Middle frontal gyrus (tissue), 1 donor: ENCODE data around the gene PRKCA.

Experiments used
- DNase-seq: peaks from one replicate; pipeline ENCODE4 v3.0.0-alpha.2; 2015; ENCODE audit warnings: low spot score; ENCODE audit errors: extremely low spot score

The PRKCA gene

GRCh38 chr17:66541461-66542128, 239.2 kb downstream of the PRKCA start:
- no peak for DNase-seq

GRCh38 chr17:66542129-66542966, 239.9 kb downstream of the PRKCA start:
- DNase-seq, result no peak

- no peak for DNase-seq
These were observed 240.6 kb downstream of the PRKCA start for GRCh38 chr17:66542967-66543520.

DNA sequence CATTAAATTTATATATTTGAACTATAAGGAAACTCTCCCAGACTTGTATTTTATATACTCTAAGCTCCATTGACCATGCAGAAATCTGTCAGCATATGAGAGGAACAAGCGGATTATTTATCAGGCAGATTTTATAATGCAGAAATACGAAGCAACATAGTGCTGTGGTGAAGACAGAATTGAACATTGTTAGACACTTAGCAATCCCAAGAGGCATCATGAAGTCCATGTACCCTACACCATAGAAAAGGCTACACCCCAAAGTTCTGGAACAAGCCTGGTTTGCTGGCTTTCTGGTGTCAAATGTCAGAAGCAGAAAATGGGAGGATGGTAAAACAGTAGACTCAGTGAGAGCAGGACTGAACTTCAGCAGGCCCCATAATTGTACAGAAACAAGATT, 241.1 kb downstream of the PRKCA start:
- DNase-seq, result no peak

DNA sequence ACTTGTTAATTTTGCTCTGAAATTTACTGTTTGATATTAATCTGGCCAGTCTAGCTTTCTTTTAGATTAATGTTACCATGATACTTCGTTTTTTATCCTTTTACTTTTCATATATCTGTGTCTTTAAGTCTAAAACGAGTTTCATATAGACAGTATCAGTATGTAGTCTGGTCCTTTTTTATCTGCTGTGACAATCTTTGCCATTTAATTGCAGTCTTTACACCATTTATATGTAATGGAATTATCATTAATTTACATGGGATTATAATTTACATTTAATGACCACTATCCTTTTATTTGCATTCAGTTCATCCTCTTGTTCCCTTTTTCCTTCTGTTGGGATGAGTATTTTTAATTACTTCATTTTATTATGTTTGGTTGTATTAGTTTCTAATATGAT, 243.5 kb downstream of the PRKCA start:
- DNase-seq, result no peak

DNA sequence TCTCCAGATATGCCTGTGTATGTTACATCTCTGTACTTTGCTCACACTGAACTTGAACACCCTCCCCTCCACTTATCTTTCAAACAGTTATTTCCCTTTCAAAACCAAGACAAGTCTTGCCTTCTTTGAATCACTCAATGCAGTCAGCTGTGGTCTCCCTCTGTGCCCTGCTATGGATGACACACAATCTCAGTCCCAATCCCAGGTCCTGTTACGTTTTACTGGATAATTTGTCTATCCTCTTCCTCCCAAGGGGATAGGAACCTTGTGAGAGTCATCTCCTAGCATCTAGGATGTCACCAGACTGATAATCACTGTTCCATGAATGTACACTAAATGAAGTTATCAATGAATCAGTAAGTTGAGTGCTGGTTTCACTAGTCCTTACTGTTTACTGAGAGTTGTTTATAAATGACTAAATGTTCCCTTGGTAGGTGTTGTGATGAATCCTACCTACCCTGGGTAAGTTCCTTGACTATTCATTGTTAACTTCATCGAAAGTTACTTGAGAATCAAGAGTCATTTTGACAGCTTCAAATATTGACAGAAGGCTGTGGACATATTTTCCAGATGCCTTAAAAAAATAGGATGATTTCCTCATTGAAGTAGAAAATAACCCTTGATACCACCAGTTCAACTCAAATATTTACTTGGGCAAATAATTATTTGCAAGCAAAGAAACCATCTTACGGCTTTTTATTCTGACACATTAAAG, 244.9 kb downstream of the PRKCA start:
- no peak for DNase-seq

DNA sequence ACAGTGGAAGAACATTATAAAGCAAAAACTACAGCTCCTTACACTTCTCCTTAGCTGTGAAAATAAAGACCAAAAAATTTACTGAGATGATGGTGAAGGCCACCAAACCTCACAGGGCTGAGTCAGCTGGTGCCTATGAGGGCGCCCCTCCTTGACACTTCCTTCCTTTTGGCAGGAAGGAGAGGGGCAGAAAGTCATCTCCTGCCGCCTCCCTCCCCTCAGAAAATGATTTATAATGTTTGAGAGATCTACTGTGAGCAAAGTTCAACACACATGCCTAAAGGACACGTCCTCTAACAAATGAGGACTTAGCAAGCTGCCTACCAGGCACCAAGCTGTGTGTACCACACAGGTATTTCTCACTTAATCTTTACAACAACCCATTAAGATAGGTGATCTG, 245.7 kb downstream of the PRKCA start:
- no peak for DNase-seq

GRCh38 chr17:66548659-66549310, 246.4 kb downstream of the PRKCA start:
- no peak for DNase-seq

- no peak for DNase-seq
These were observed 246.9 kb downstream of the PRKCA start for GRCh38 chr17:66549311-66549704.

DNA sequence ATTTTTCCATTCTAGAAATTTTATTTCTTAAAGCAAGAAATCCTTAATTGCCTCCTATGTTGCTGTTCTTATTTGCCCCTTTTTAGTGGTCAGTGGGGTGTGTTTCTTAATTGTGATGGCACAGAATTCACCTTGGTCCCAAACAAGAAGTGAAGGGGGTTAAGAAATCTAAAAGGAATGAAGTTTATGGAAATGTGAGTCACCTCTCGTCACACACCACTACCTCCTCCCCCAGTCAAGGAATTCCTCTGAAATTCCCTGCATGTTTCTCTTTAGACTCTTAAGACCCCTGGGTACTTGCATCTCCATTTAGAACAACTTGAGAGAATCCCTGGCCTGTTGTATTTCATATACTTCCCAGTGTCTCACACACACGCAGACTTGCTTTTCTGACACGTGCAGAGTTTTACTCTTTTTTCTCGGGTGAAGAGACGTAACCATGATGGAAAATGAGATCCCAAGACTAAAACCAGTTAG, 247.4 kb downstream of the PRKCA start:
- DNase-seq, result no peak

- no peak for DNase-seq
These were observed 249.4 kb downstream of the PRKCA start for GRCh38 chr17:66551839-66552238.

DNA sequence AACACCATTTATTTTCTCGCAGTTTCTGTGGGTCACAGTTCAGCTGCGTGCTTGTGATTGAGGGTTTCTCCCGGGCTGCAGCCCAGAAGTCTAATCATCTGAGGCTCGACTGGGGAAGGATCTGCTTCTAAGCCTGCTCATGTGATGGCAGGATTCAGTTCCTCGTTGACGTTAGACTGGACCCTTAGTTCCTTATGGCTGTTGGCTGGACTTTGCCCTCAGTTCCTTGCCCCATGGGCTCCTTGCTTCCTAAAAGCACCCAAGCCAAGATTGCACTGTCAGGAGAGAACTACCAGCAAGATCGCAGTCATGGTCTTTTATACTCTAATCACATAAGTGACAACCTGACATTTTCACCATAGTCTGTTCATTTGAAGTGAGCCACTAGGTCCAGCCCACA, 250.0 kb downstream of the PRKCA start:
- no peak for DNase-seq

DNA sequence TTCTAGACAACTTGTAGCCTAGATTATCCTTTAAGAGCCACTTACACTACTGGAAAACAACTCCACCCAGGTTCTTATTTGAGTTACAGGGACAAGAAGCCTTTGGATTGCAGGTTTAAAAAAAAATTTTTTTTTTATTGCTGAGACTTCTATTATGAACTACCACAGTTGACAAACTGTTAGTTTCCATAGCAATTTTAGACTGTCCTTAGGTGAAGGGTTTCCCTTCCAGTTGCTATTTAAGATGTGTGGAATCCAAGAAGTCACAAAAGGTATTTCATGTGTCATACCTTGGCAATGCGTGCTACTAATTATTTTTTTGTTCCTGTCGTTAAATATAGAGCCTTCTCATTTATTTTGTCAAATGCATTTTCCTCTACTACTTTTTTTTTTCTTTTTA, 253.2 kb downstream of the PRKCA start:
- DNase-seq, result no peak

- no peak for DNase-seq
These were observed 254.8 kb downstream of the PRKCA start for GRCh38 chr17:66557200-66557599.

- DNase-seq, result no peak
These were observed 255.5 kb downstream of the PRKCA start for GRCh38 chr17:66557886-66558285.

GRCh38 chr17:66560691-66561090, 258.3 kb downstream of the PRKCA start:
- DNase-seq, result no peak

DNA sequence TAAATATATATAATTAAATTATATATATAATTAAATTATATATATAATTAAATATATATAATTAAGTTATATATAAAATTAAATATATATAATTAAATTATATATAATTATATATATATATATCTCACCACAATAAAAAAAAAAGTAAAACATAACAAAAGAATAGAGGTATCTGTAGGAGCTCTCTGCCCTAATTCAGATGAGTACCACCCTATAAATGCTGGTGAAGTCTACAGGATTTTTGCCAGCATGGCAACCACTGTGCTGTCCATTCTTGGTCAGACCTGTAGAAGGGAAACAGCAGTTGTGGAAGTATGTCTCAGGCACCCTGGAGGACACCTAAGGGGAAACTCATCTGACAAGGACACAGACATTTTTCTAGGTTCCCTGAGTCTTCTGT, 259.7 kb downstream of the PRKCA start:
- DNase-seq, result no peak

DNA sequence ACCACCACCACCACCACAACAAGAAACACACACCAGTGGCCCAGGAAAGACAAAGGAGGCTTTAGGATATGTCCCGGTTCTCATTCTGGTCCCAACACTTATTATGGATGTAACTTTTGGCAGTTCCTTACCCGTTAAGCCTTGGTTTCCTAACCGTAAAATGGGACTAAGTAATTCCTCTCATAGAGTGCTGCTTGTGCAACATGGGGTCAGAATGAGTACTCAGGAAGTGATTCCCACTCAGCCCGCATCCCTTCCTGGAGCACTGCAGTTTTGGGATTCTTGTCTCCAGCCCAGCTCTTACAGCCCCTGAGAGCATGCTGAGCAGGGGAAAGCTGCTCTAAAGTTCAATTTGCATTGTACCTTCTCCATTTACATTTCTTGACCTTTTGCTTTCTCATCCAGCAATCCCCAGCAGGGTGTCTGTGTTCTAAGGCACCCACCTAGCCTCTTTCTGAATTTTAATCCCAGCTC, 262.6 kb downstream of the PRKCA start:
- no peak for DNase-seq

GRCh38 chr17:66567234-66568170, 265.1 kb downstream of the PRKCA start:
- DNase-seq, result peak; percentile 46

DNA sequence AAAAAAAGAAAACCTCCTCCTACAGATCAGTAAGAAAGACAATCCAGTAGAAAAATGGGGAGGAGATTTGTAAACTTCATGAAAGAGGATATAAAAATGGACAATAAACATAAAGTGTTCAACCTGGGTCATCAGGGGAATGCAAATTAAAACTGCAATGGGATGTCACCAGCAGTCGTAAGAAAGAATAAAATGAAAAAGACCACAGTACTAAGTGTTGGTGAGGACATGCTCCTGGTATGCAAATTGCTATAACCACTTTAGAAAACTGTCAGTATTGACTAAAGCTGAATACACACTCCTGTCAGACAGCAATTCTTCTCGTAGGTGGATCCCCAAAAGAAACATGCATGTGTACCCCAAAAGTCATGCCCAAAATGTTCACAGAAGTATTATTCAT, 267.2 kb downstream of the PRKCA start:
- no peak for DNase-seq
